ENCODE results near the gene GTF3C1.
"Not testable (repeated sequence)": the region's sequence is repeated elsewhere in the genome, so short reads cannot be mapped to it uniquely, and the experiment has no call there.

GTF3C1 gene

DNA sequence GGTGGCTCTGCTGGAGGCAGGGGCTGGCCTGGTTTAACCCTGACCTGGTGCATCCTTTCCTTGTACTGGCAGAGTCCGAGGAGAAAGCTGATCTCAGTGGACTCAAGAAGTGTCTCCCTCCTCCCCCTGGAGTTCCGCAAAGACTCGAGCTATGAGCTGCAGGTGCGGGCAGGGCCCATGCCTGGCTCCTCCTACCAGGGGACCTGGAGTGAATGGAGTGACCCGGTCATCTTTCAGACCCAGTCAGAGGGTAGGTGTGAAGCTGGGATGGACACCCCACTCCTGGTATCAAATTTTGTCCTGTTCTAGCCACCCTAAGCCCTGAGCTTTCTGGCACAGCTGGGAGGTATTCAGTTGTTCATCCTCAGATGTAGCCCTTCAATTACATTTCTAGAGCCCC is 105.2 kb downstream of the GTF3C1 start:
- peaks cover 44% of the 10 kb centered on the region for H3K4me1 Mint-ChIP-seq
- no peak for ATAC-seq
- no peaks in the 10 kb centered on the region for H3K27me3 Mint-ChIP-seq
- peaks cover 92% of the 10 kb centered on the region for H3K36me3 Mint-ChIP-seq
- no peak overlapping the region for H3K4me3 Mint-ChIP-seq
- H3K27ac Mint-ChIP-seq: no peak overlapping the region
- peaks cover under 1% of the 10 kb centered on the region for H3K9me3 Mint-ChIP-seq

DNA sequence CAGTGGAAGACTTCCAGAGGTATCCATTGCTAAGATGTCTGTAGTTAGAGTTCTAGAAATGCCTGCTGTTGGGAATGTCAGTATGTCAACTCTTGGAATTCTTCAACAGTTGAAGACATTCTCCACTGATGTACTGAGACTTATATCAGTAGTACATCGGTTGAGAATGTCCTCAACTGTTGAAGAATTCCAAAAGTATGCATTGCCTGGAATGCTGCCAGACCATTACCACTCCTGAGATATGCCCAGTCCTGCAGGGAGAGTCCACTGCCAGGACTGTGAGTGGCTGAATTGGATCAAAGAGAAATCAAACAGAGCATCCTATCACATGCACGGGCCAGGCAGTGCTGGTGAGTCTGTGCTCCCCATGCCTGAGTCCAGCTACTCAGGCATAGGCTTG is 105.7 kb downstream of the GTF3C1 start:
- H3K4me3 Mint-ChIP-seq: no peak overlapping the region
- no peak overlapping the region for H3K27ac Mint-ChIP-seq
- H3K36me3 Mint-ChIP-seq: peaks cover 94% of the 10 kb centered on the region
- peaks cover 4% of the 10 kb centered on the region for H3K9me3 Mint-ChIP-seq
- peaks cover 39% of the 10 kb centered on the region for H3K4me1 Mint-ChIP-seq
- H3K27me3 Mint-ChIP-seq: no peaks in the 10 kb centered on the region
- ATAC-seq: no peak

DNA sequence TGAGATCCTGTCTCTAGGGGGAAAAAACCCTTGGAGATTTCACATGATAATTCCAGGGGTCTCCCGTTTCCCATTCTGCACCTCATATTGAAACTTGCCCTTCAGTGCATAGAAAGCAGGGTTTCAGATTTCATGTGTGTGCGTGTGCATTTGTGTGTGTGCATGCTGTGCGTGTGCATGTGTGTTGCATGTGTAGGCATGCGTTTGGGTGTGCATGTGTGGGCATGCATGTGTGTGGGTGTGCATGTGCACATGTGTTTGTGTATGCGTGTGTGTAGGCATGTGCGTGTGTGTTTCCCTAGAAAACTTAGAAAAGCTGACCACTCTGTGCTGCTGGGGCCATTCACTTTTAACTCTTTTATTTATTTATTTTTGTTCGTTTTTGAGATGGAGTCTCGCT is 107.7 kb downstream of the GTF3C1 start:
- peaks cover 91% of the 10 kb centered on the region for H3K36me3 Mint-ChIP-seq
- H3K27me3 Mint-ChIP-seq: no peaks in the 10 kb centered on the region
- no peak overlapping the region for H3K27ac Mint-ChIP-seq
- no peak for ATAC-seq
- H3K4me1 Mint-ChIP-seq: peaks cover 26% of the 10 kb centered on the region
- H3K9me3 Mint-ChIP-seq: peaks cover 4% of the 10 kb centered on the region
- H3K4me3 Mint-ChIP-seq: no peak overlapping the region

DNA sequence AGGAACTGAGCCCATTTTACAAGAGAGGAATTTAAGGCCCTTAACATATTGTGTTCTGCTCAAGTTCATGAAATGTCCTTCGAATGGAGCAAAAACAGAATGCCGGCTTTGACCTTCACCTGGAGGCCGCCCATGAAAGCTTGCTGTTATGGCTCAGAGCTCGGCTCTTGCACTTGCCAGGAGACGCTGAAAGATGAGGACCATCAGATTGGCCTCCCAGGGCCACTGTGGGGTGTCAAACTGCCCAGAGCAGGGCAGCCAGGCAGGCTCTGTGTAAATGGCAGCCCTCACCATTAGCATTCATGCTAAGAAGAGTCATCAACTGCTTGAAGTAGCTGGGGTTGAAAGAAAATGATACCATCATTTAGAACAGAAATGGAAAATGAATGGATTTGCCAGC is 108.4 kb downstream of the GTF3C1 start:
- peaks cover 20% of the 10 kb centered on the region for H3K4me1 Mint-ChIP-seq
- H3K36me3 Mint-ChIP-seq: peaks cover 91% of the 10 kb centered on the region
- peaks cover 4% of the 10 kb centered on the region for H3K9me3 Mint-ChIP-seq
- no peak overlapping the region for H3K27ac Mint-ChIP-seq
- ATAC-seq: no peak
- H3K4me3 Mint-ChIP-seq: no peak overlapping the region
- no peaks in the 10 kb centered on the region for H3K27me3 Mint-ChIP-seq

DNA sequence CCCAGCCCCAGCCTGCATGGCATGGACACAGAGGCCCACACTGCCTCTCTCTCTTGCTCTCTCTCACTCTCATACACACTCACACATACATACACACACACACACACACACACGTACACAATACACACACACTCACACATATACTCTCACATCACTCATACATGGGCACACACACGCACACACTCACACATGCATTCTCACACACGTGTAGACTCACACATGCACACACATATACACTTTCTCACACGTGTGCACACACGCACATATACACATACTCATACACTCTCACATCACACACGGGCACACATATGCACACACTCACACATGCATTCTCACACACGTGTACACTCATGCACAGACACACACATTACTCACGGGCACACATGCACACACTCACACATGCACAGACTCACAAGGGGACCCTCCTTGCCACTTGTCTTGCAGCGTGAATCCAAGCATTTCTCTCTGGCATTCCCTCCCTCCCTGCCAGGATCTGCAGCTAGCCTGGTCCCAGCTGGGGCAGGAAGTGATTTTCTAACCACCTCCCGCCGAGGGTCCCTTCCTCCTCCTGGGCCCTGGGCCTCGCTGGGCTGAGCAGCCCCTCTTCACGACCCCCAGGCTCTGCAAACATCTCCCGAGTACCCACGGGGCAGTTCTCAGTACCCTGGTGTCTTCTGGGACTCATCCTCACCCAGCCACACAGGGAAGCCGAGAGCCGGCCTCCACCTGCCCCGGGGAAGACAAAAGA is 110.3 kb downstream of the GTF3C1 start:
- no peaks in the 10 kb centered on the region for H3K27me3 Mint-ChIP-seq
- no peak for ATAC-seq
- H3K4me3 Mint-ChIP-seq: no peak overlapping the region
- H3K9me3 Mint-ChIP-seq: peaks cover 4% of the 10 kb centered on the region
- H3K36me3 Mint-ChIP-seq: peaks cover 86% of the 10 kb centered on the region
- H3K27ac Mint-ChIP-seq: no peak overlapping the region
- peaks cover 14% of the 10 kb centered on the region for H3K4me1 Mint-ChIP-seq

DNA sequence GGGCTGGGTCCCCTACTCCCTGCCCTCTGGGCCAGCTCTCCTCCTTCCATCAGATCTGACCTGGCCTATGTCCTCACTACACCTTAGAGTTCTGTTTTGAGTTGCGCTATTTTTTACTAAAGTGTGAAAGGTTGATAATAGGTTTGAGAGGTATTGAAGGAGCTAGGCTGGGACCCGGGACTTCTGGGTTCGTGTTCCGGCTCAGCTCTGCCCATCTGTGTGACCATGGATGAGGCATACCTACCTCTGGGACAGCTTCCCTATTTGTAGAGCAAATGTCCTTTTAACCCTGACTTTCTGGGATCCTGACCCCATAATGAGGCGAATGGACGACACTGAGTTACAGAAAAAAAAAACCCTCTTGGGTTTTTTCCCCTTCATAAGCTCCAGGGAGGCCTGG is 111.8 kb downstream of the GTF3C1 start:
- Mint-ChIP-seq H3K4me3 (no peak overlapping the region), H3K27ac (no peak overlapping the region), H3K36me3 (peaks cover 87% of the 10 kb centered on the region), H3K4me1 (peaks cover 23% of the 10 kb centered on the region), H3K9me3 (peaks cover 4% of the 10 kb centered on the region), H3K27me3 (no peaks in the 10 kb centered on the region)
- ATAC-seq: no peak

DNA sequence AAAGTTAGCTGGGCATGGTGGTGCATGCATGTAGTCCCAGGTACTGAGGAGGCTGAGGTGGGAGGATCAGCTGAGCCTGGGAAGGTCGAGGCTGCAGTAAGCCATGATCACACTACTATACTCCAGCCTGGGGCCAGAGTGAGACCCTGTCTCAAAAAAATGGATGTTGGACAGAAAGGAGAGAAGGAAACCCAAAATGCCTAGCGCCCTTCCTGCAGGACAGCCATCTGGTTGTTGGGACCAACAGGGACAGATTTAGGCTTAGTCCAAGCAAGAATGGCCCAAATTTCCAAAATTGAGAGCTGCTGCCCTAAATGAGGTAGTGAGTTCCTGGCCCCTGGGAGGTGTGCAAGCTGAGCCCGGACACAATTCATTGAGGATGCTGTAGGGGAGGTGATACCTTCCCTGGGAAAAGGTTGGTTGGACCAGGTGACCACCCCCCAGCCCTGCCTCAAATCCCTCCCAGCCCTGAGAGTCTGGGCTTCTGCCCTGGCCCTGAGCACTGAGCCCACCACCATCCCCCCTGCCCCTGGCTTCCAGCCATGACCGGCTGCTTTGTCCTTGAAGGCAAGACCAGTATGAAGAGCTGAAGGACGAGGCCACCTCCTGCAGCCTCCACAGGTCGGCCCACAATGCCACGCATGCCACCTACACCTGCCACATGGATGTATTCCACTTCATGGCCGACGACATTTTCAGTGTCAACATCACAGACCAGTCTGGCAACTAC is 112.6 kb downstream of the GTF3C1 start:
- Mint-ChIP-seq H3K27ac (no peak overlapping the region), H3K36me3 (peaks cover 87% of the 10 kb centered on the region), H3K27me3 (no peaks in the 10 kb centered on the region), H3K4me3 (no peak overlapping the region), H3K9me3 (peaks cover 4% of the 10 kb centered on the region), H3K4me1 (peaks cover 31% of the 10 kb centered on the region)
- ATAC-seq: no peak

DNA sequence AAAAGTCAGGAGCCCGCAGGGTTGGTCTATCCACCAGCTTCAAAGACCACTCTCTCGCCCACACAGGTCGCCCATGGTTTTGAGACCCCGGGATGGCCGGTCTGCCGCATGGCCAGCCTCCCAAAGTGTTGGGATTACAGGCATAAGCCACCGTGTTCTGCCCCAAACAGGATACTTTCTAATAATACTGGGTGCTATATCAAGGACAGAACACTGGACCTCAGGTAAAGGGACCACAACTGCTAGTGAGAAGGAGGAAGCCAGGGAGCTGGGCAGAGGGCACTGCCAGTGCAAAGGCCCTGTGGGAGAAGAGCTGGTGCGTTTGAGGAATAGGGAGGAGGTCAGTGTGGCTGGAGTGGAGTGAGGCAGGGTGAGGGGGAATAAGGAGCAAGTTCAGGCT is 113.6 kb downstream of the GTF3C1 start:
- Mint-ChIP-seq H3K27ac (no peak overlapping the region), H3K4me1 (peaks cover 38% of the 10 kb centered on the region), H3K9me3 (peaks cover 4% of the 10 kb centered on the region), H3K36me3 (peaks cover 86% of the 10 kb centered on the region), H3K4me3 (no peak overlapping the region), H3K27me3 (no peaks in the 10 kb centered on the region)
- no peak for ATAC-seq

DNA sequence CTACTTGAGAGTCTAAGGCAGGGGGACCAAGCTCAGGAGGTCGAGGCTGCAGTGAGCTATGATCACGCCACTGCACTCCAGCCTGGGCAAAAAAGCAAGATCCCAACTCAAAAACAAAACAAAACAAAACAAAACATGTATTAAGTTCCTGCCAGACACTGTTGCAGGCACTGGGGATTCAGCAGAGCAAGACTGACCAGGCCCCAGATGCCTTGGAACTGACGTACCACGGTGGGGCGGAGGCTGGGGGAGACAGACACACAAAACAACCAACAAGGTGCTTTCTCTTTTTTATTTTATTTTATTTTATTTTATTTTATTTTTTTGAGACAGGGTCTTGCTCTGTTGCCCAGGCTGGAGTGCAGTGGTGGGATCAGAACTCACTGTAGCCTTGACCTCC is 114.6 kb downstream of the GTF3C1 start:
- H3K36me3 Mint-ChIP-seq: peaks cover 86% of the 10 kb centered on the region
- H3K4me3 Mint-ChIP-seq, H3K27me3 Mint-ChIP-seq, H3K9me3 Mint-ChIP-seq, ATAC-seq, H3K27ac Mint-ChIP-seq: not testable (repeated sequence)
- H3K4me1 Mint-ChIP-seq: peaks cover 47% of the 10 kb centered on the region

DNA sequence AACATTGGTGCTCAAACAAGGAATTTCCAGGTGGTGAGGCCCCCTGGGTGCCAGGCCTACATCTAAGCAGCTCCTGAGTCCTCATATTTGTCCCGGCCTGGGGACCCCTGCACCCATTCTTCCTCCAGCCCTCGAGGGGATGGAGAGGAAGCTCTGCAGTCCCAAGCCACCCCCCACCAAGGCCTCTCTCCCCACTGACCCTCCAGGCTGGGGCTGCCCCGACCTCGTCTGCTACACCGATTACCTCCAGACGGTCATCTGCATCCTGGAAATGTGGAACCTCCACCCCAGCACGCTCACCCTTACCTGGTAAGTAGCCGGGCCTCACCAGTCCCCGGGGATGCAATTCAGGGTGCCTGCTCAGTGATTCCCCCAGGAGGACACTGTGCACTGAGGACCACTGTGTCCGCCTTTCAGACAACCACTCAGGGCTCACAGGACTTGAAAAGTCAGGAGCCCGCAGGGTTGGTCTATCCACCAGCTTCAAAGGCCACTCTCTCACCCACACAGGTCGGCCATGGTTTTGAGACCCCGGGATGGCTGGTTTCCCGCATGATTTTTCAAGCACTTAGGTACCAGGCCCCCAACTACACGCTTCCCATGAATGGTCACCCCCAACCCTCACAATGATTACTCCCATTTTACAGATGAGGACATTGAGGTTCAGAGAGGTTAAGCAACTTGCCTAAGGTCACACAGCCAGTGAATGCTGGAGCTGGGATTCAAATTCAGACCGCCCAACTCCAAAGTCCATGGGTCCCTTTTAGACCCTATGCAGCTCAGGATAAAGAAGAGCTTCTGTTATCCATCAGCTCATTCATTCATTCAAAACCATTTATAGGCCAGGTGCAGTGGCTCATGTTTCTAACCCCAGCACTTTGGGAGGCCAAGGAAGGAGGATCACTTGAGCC is 115.3 kb downstream of the GTF3C1 start:
- H3K4me3 Mint-ChIP-seq: no peak overlapping the region
- H3K27me3 Mint-ChIP-seq: no peaks in the 10 kb centered on the region
- H3K4me1 Mint-ChIP-seq: peaks cover 55% of the 10 kb centered on the region
- ATAC-seq: no peak
- no peak overlapping the region for H3K27ac Mint-ChIP-seq
- peaks cover 3% of the 10 kb centered on the region for H3K9me3 Mint-ChIP-seq
- H3K36me3 Mint-ChIP-seq: peaks cover 89% of the 10 kb centered on the region

DNA sequence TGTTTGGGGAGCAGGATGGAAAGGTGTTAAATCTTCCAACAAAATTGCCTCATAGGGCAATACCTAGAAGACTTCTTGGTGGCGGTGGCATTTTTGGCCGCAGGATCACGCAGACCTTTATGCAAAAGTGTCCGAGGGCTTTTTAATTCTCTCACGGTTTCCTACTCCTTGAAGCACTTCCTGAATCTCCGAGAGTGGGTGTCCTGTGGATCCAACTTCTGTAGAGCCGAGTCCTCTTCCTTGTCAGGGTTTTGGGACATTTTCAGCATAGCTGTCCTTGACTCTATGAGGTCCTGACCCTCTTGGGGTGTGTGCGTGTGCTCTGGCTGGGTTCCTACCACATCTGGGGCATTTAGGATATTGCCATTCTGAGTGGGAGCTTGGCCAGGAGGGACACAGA is 116.1 kb downstream of the GTF3C1 start:
- no peak for ATAC-seq
- Mint-ChIP-seq H3K4me3 (no peak overlapping the region), H3K27ac (no peak overlapping the region), H3K9me3 (no peaks in the 10 kb centered on the region), H3K27me3 (no peaks in the 10 kb centered on the region), H3K4me1 (peaks cover 60% of the 10 kb centered on the region), H3K36me3 (peaks cover 88% of the 10 kb centered on the region)

DNA sequence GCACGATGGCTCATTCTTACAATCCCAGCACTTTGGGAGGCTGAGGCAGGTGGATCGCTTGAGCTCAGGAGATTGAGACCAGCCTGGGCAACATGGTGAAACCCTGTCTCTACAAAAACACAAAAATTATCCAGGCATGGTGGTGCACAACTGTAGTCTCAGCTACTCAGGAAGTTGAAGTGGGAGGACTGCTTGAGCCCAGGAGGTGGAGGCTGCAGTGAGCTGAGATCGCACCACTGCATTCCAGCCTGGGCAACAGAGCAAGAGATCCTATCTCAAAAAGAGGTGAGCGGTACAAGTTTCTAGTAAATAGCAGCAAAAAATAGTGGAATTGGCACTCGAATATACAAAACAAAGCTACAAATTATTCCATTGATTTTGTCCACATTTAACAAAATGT is 116.5 kb downstream of the GTF3C1 start:
- peak overlapping the region; percentile 10 for H3K27ac Mint-ChIP-seq
- not testable (repeated sequence) for H3K27me3 Mint-ChIP-seq, H3K4me3 Mint-ChIP-seq, H3K9me3 Mint-ChIP-seq, ATAC-seq
- H3K36me3 Mint-ChIP-seq: peaks cover 84% of the 10 kb centered on the region
- peaks cover 64% of the 10 kb centered on the region for H3K4me1 Mint-ChIP-seq

DNA sequence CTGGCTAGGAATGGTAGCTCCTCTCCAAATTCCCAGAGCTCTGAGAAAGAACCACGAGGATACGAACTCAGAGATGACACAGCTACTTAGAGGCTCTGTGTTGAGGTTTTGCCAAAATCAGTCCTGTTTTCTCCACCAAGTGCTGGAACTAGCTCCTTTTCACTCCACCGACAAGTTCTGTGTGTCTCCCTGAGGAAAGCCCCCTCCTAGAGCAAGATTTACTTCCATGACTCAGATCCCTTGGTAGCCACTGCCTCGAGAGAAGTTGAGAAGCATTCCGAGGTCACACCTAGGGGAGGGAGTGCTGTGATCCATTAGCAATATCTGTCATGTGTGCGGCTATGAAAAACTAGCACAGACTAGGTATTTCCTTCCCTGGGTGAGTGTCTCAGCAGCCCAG is 117.2 kb downstream of the GTF3C1 start:
- Mint-ChIP-seq H3K27me3 (no peaks in the 10 kb centered on the region), H3K4me1 (peaks cover 65% of the 10 kb centered on the region), H3K4me3 (peak overlapping the region; percentile 38), H3K9me3 (no peaks in the 10 kb centered on the region), H3K27ac (peak overlapping the region; percentile 10), H3K36me3 (peaks cover 78% of the 10 kb centered on the region)
- ATAC-seq: no peak

DNA sequence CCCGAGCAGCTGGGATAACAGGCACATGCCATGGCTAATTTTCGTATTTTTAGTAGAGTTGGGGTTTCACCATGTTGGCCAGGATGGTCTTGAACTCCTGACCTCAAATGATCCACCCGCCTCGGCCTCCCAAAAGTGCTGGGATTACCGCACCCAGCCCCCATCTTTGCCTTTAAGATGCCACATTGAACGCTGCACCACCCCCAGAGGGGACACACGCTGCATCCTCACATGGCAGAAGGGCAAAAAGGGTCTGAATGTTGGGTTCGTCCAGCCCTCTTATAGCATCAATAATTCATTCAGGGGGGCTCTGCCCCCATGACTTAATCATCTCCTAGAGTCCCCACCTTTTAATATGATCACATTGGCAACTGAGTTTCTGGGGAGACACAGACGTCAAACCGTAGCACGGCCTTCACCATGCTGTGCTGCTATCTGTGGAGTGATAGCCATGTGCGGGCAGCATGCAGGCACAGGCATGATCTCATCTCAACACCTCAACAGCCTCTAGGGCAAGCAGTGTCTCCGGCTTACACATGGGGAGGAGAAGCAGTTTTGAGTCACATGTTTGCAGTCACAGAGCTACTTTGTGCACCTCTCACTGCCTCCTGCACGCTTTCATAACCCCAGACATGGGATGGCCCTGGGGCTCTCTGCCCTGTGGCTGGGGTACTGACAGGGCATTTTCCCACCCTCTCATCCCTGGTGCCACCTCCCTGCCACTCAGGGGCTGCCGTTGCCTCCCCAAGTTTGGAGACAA is 117.8 kb downstream of the GTF3C1 start:
- no peaks in the 10 kb centered on the region for H3K9me3 Mint-ChIP-seq
- peaks cover 79% of the 10 kb centered on the region for H3K36me3 Mint-ChIP-seq
- H3K27ac Mint-ChIP-seq: peak overlapping the region; percentile 88
- H3K4me1 Mint-ChIP-seq: peaks cover 71% of the 10 kb centered on the region
- H3K27me3 Mint-ChIP-seq: no peaks in the 10 kb centered on the region
- no peak for ATAC-seq
- no peak overlapping the region for H3K4me3 Mint-ChIP-seq

Data from stimulated activated memory B cell treated with anti-CD40 and anti-IgM and Interleukin-4, amounts not matched to agents 10 μg/mL and 1 μg/mL and 100 μg/mL, for 72 hours (primary cell).